ENCODE measurements around the gene KLRC3.

Gene KLRC3

GRCh38 chr12:10365696-10366405, 54.5 kb downstream of the KLRC3 start:
- H3K4me3 ChIP-seq (ENCODE audit: low read depth, low read length, poor library complexity, severe bottlenecking), result peak overlapping the region; percentile 60
- H3K27me3 ChIP-seq (ENCODE audit: insufficient read depth, low read length), result no peaks in the 10 kb centered on the region
- peak overlapping the region; percentile 80 for H3K4me2 ChIP-seq (ENCODE audit: low read length)
- peaks cover 74% of the 10 kb centered on the region for H3K4me1 ChIP-seq (ENCODE audit: insufficient read depth, low read length, severe bottlenecking)
- no peaks in the 10 kb centered on the region for H3K9me2 ChIP-seq (ENCODE audit: low read depth, low read length)
- H3K9me3 ChIP-seq (ENCODE audit: low read length), result no peaks in the 10 kb centered on the region
- no peaks in the 10 kb centered on the region for H3F3A ChIP-seq (ENCODE audit: insufficient read depth, low read length)
- H3K36me3 ChIP-seq (ENCODE audit: insufficient read depth, low read length), result peaks cover 57% of the 10 kb centered on the region
- TF ChIP-seq EZH2 (IDR thresholded peaks at IDR 0.05; ENCODE audit: borderline replicate concordance, low read length), result no peak
- TF ChIP-seq, protein P1, sequence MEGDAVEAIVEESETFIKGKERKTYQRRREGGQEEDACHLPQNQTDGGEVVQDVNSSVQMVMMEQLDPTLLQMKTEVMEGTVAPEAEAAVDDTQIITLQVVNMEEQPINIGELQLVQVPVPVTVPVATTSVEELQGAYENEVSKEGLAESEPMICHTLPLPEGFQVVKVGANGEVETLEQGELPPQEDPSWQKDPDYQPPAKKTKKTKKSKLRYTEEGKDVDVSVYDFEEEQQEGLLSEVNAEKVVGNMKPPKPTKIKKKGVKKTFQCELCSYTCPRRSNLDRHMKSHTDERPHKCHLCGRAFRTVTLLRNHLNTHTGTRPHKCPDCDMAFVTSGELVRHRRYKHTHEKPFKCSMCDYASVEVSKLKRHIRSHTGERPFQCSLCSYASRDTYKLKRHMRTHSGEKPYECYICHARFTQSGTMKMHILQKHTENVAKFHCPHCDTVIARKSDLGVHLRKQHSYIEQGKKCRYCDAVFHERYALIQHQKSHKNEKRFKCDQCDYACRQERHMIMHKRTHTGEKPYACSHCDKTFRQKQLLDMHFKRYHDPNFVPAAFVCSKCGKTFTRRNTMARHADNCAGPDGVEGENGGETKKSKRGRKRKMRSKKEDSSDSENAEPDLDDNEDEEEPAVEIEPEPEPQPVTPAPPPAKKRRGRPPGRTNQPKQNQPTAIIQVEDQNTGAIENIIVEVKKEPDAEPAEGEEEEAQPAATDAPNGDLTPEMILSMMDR (IDR thresholded peaks at IDR 0.05; ENCODE audit: low read length), result peak; percentile 35; the same call in 1 of the 2 replicates
- peak overlapping the region; percentile 67 for H3K9ac ChIP-seq (ENCODE audit: low read length)
- H4K20me1 ChIP-seq (ENCODE audit: insufficient read depth, low read length), result no peaks in the 10 kb centered on the region
- peak overlapping the region; percentile 90 for H3K27ac ChIP-seq (ENCODE audit: low read depth, low read length, poor library complexity, severe bottlenecking)
- H3K79me2 ChIP-seq (ENCODE audit: insufficient read depth, low read length), result no peaks in the 10 kb centered on the region
- H2AFZ ChIP-seq (ENCODE audit: low read length), result no peak overlapping the region

- no peaks in the 10 kb centered on the region for H4K20me1 ChIP-seq (ENCODE audit: insufficient read depth, low read length)
- H3K27ac ChIP-seq (ENCODE audit: low read depth, low read length, poor library complexity, severe bottlenecking), result peak overlapping the region; percentile 90
- no peaks in the 10 kb centered on the region for H3F3A ChIP-seq (ENCODE audit: insufficient read depth, low read length)
- no peak for TF ChIP-seq EZH2 (IDR thresholded peaks at IDR 0.05; ENCODE audit: borderline replicate concordance, low read length)
- TF ChIP-seq, protein P1 (IDR thresholded peaks at IDR 0.05; ENCODE audit: low read length), result no peak
- peak overlapping the region; percentile 67 for H3K9ac ChIP-seq (ENCODE audit: low read length)
- H3K9me2 ChIP-seq (ENCODE audit: low read depth, low read length), result no peaks in the 10 kb centered on the region
- H3K4me3 ChIP-seq (ENCODE audit: low read depth, low read length, poor library complexity, severe bottlenecking), result peak overlapping the region; percentile 60
- H3K27me3 ChIP-seq (ENCODE audit: insufficient read depth, low read length), result no peaks in the 10 kb centered on the region
- H2AFZ ChIP-seq (ENCODE audit: low read length), result no peak overlapping the region
- H3K36me3 ChIP-seq (ENCODE audit: insufficient read depth, low read length), result peaks cover 57% of the 10 kb centered on the region
- peak overlapping the region; percentile 80 for H3K4me2 ChIP-seq (ENCODE audit: low read length)
- no peaks in the 10 kb centered on the region for H3K9me3 ChIP-seq (ENCODE audit: low read length)
- no peaks in the 10 kb centered on the region for H3K79me2 ChIP-seq (ENCODE audit: insufficient read depth, low read length)
- H3K4me1 ChIP-seq (ENCODE audit: insufficient read depth, low read length, severe bottlenecking), result peaks cover 74% of the 10 kb centered on the region
These were observed 55.4 kb downstream of the KLRC3 start for GRCh38 chr12:10364815-10365622.

GRCh38 chr12:10363914-10364814, 56.2 kb downstream of the KLRC3 start:
- no peaks in the 10 kb centered on the region for H3K9me2 ChIP-seq (ENCODE audit: low read depth, low read length)
- no peaks in the 10 kb centered on the region for H3F3A ChIP-seq (ENCODE audit: insufficient read depth, low read length)
- peaks cover 48% of the 10 kb centered on the region for H3K36me3 ChIP-seq (ENCODE audit: insufficient read depth, low read length)
- H3K4me1 ChIP-seq (ENCODE audit: insufficient read depth, low read length, severe bottlenecking), result peaks cover 74% of the 10 kb centered on the region
- peak overlapping the region; percentile 80 for H3K4me2 ChIP-seq (ENCODE audit: low read length)
- TF ChIP-seq, protein P1 (IDR thresholded peaks at IDR 0.05; ENCODE audit: low read length), result no peak
- TF ChIP-seq EZH2 (IDR thresholded peaks at IDR 0.05; ENCODE audit: borderline replicate concordance, low read length), result no peak
- peak overlapping the region; percentile 90 for H3K27ac ChIP-seq (ENCODE audit: low read depth, low read length, poor library complexity, severe bottlenecking)
- no peaks in the 10 kb centered on the region for H3K79me2 ChIP-seq (ENCODE audit: insufficient read depth, low read length)
- H3K9me3 ChIP-seq (ENCODE audit: low read length), result no peaks in the 10 kb centered on the region
- H3K9ac ChIP-seq (ENCODE audit: low read length), result peak overlapping the region; percentile 67
- peak overlapping the region; percentile 60 for H3K4me3 ChIP-seq (ENCODE audit: low read depth, low read length, poor library complexity, severe bottlenecking)
- no peaks in the 10 kb centered on the region for H4K20me1 ChIP-seq (ENCODE audit: insufficient read depth, low read length)
- no peaks in the 10 kb centered on the region for H3K27me3 ChIP-seq (ENCODE audit: insufficient read depth, low read length)
- no peak overlapping the region for H2AFZ ChIP-seq (ENCODE audit: low read length)

Measured in OCI-LY1 (cell line).